HG03103 (cell line): ENCODE results near the gene PTPRG.

Source experiments
- ATAC-seq: cut with Tn5 transposase; IDR thresholded peaks from one replicate; pipeline ENCODE4 v1.9.1; 2021; ENCODE audit warnings: low read depth; ENCODE audit not compliant: unreplicated experiment

PTPRG gene

GRCh38 chr3:61583890-61584875, 22.8 kb downstream of the PTPRG start:
- no peak for ATAC-seq

GRCh38 chr3:61589856-61590255, 28.5 kb downstream of the PTPRG start:
- no peak for ATAC-seq

GRCh38 chr3:61591300-61591699, 29.9 kb downstream of the PTPRG start:
- no peak for ATAC-seq

- ATAC-seq, result no peak
Measured at GRCh38 chr3:61593446-61594029, 32.2 kb downstream of the PTPRG start.

GRCh38 chr3:61594144-61594963, 33.0 kb downstream of the PTPRG start:
- no peak for ATAC-seq

- no peak for ATAC-seq
Measured at GRCh38 chr3:61594964-61595285, 33.6 kb downstream of the PTPRG start.

GRCh38 chr3:61595288-61595687, 33.9 kb downstream of the PTPRG start:
- no peak for ATAC-seq

GRCh38 chr3:61595826-61596225, 34.5 kb downstream of the PTPRG start:
- no peak for ATAC-seq

- no peak for ATAC-seq
Measured at GRCh38 chr3:61597906-61598305, 36.5 kb downstream of the PTPRG start.

GRCh38 chr3:61600195-61600594, 38.8 kb downstream of the PTPRG start:
- no peak for ATAC-seq

- no peak for ATAC-seq
Measured at GRCh38 chr3:61601831-61602230, 40.5 kb downstream of the PTPRG start.

- ATAC-seq, result no peak
Measured at GRCh38 chr3:61602466-61602865, 41.1 kb downstream of the PTPRG start.

- no peak for ATAC-seq
Measured at GRCh38 chr3:61605589-61606175, 44.3 kb downstream of the PTPRG start.

- no peak for ATAC-seq
Measured at GRCh38 chr3:61606196-61606595, 44.8 kb downstream of the PTPRG start.

- ATAC-seq, result no peak
Measured at GRCh38 chr3:61608072-61608471, 46.7 kb downstream of the PTPRG start.

GRCh38 chr3:61608711-61609110, 47.3 kb downstream of the PTPRG start:
- ATAC-seq, result no peak

- no peak for ATAC-seq
Measured at GRCh38 chr3:61610316-61610715, 48.9 kb downstream of the PTPRG start.

GRCh38 chr3:61612211-61613194, 51.1 kb downstream of the PTPRG start:
- ATAC-seq, result no peak

GRCh38 chr3:61613666-61614065, 52.3 kb downstream of the PTPRG start:
- ATAC-seq, result no peak

- ATAC-seq, result no peak
Measured at GRCh38 chr3:61615643-61616042, 54.3 kb downstream of the PTPRG start.
